Ishikawa (cell line): ENCODE data around the gene SETX.

Experiments
- CEBPB ChIP-seq: IDR thresholded peaks from 2 replicates; pipeline ENCODE4 v1.6.1; 2012
- CREB1 ChIP-seq: IDR thresholded peaks from 2 replicates; pipeline ENCODE4 v1.6.1; 2012; ENCODE audit warnings: low read depth
- EP300 ChIP-seq: IDR thresholded peaks from 2 replicates; pipeline ENCODE4 v1.6.1; 2012; ENCODE audit warnings: borderline replicate concordance
- FOXM1 ChIP-seq: IDR thresholded peaks from 2 replicates; pipeline ENCODE4 v1.6.1; 2012; ENCODE audit warnings: low read depth, borderline replicate concordance
- NFIC ChIP-seq: IDR thresholded peaks from 2 replicates; pipeline ENCODE4 v1.6.1; 2012
- RAD21 ChIP-seq: IDR thresholded peaks from 2 replicates; pipeline ENCODE4 v1.6.1; 2012; ENCODE audit warnings: low read depth
- TAF1 ChIP-seq: IDR thresholded peaks from 2 replicates; pipeline ENCODE4 v1.6.1; 2012; ENCODE audit warnings: low read depth, mild to moderate bottlenecking
- TCF12 ChIP-seq: IDR thresholded peaks from 2 replicates; pipeline ENCODE4 v1.6.1; 2012; ENCODE audit warnings: low read depth
- YY1 ChIP-seq: IDR thresholded peaks from 2 replicates; pipeline ENCODE4 v1.6.1; 2012; ENCODE audit warnings: low read depth
- ZBTB7A ChIP-seq: IDR thresholded peaks from 2 replicates; pipeline ENCODE4 v1.6.1; 2012; ENCODE audit warnings: low read depth
- TF ChIP-seq, protein P1 (sequence below): IDR thresholded peaks from 2 replicates; pipeline ENCODE4 v1.6.1; 2012
- TF ChIP-seq, protein P2 (sequence below): IDR thresholded peaks from 2 replicates; pipeline ENCODE4 v1.6.1; 2012; ENCODE audit warnings: low read depth, mild to moderate bottlenecking
- TF ChIP-seq, protein P3 (sequence below): IDR thresholded peaks from 2 replicates; pipeline ENCODE4 v1.6.1; 2012

DNA sequence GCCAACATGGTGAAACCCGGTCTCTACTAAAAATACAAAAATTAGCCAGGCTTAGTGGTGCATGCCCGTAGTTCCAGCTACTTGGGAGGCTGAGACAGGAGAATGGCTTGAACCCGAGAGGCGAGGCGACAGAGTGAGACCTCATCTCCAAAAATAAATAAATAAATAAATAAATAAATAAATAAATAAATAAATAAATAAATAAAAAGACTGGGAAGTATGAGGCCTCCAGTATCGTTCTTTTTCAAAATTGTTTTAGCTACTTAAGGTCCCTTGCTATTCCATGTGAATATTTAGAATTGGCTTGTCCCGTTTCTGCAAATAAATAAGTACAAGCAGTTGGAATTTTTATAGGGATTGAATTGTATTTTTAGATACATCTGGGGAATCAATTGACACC lies 3.0 kb upstream of the SETX start:
- TF ChIP-seq, protein P1, sequence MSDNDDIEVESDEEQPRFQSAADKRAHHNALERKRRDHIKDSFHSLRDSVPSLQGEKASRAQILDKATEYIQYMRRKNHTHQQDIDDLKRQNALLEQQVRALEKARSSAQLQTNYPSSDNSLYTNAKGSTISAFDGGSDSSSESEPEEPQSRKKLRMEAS = no peak
- no peak for TF ChIP-seq TAF1
- no peak for TF ChIP-seq CREB1
- no peak for TF ChIP-seq EP300
- TF ChIP-seq FOXM1 = no peak
- no peak for TF ChIP-seq RAD21
- TF ChIP-seq, protein P2, sequence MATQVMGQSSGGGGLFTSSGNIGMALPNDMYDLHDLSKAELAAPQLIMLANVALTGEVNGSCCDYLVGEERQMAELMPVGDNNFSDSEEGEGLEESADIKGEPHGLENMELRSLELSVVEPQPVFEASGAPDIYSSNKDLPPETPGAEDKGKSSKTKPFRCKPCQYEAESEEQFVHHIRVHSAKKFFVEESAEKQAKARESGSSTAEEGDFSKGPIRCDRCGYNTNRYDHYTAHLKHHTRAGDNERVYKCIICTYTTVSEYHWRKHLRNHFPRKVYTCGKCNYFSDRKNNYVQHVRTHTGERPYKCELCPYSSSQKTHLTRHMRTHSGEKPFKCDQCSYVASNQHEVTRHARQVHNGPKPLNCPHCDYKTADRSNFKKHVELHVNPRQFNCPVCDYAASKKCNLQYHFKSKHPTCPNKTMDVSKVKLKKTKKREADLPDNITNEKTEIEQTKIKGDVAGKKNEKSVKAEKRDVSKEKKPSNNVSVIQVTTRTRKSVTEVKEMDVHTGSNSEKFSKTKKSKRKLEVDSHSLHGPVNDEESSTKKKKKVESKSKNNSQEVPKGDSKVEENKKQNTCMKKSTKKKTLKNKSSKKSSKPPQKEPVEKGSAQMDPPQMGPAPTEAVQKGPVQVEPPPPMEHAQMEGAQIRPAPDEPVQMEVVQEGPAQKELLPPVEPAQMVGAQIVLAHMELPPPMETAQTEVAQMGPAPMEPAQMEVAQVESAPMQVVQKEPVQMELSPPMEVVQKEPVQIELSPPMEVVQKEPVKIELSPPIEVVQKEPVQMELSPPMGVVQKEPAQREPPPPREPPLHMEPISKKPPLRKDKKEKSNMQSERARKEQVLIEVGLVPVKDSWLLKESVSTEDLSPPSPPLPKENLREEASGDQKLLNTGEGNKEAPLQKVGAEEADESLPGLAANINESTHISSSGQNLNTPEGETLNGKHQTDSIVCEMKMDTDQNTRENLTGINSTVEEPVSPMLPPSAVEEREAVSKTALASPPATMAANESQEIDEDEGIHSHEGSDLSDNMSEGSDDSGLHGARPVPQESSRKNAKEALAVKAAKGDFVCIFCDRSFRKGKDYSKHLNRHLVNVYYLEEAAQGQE = no peak
- TF ChIP-seq YY1 = no peak
- TF ChIP-seq, protein P3, sequence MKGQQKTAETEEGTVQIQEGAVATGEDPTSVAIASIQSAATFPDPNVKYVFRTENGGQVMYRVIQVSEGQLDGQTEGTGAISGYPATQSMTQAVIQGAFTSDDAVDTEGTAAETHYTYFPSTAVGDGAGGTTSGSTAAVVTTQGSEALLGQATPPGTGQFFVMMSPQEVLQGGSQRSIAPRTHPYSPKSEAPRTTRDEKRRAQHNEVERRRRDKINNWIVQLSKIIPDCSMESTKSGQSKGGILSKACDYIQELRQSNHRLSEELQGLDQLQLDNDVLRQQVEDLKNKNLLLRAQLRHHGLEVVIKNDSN = no peak
- TF ChIP-seq NFIC = no peak
- no peak for TF ChIP-seq TCF12
- no peak for TF ChIP-seq CEBPB
- no peak for TF ChIP-seq ZBTB7A
